Measurements from ENCODE around the gene CD99. TPM values are rescaled to one million over a fixed set of nuclear protein-coding genes. Genes with fewer than 3 reads are reported as not detected.

Gene CD99
- total and polyA plus RNA-seq, 2 of the 13 experiments (the other 11 are each of a cell fraction or from before 2014, with no cell fraction given), result 78.8 to 111 TPM

DNA sequence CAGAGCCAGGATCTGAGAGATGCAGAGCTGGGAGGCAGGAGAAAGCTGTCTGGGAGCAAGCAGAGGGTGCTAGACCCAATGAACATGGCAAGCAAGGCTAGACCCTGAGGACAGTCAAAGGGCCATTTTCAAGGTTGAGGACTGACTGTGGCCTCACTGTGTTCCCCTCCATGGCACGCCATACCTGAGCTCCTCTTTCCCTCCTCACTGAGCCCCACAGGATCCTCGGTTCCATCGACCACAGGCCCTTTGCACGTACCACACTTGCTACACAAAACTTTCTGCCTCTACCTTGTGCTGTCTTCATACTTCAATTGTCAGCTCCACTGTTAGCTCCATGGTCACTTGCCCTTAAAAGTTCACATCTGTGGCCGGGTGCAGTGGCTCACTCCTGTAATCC is 45.5 kb upstream of the CD99 start:
- no peak for TF ChIP-seq ZNF30 (CRISPR knock-in tag; IDR thresholded peaks at IDR 0.05)
- no peak for TF ChIP-seq SMARCC2 (IDR thresholded peaks at IDR 0.05)
- TF ChIP-seq, protein P1, sequence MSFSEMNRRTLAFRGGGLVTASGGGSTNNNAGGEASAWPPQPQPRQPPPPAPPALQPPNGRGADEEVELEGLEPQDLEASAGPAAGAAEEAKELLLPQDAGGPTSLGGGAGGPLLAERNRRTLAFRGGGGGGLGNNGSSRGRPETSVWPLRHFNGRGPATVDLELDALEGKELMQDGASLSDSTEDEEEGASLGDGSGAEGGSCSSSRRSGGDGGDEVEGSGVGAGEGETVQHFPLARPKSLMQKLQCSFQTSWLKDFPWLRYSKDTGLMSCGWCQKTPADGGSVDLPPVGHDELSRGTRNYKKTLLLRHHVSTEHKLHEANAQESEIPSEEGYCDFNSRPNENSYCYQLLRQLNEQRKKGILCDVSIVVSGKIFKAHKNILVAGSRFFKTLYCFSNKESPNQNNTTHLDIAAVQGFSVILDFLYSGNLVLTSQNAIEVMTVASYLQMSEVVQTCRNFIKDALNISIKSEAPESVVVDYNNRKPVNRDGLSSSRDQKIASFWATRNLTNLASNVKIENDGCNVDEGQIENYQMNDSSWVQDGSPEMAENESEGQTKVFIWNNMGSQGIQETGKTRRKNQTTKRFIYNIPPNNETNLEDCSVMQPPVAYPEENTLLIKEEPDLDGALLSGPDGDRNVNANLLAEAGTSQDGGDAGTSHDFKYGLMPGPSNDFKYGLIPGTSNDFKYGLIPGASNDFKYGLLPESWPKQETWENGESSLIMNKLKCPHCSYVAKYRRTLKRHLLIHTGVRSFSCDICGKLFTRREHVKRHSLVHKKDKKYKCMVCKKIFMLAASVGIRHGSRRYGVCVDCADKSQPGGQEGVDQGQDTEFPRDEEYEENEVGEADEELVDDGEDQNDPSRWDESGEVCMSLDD (CRISPR knock-in tag; IDR thresholded peaks at IDR 0.05; ENCODE audit: borderline replicate concordance), result no peak
- no peak for TF ChIP-seq ZNF652 (CRISPR knock-in tag; IDR thresholded peaks at IDR 0.05; ENCODE audit: borderline replicate concordance, low read depth)
- TF ChIP-seq, protein P2, sequence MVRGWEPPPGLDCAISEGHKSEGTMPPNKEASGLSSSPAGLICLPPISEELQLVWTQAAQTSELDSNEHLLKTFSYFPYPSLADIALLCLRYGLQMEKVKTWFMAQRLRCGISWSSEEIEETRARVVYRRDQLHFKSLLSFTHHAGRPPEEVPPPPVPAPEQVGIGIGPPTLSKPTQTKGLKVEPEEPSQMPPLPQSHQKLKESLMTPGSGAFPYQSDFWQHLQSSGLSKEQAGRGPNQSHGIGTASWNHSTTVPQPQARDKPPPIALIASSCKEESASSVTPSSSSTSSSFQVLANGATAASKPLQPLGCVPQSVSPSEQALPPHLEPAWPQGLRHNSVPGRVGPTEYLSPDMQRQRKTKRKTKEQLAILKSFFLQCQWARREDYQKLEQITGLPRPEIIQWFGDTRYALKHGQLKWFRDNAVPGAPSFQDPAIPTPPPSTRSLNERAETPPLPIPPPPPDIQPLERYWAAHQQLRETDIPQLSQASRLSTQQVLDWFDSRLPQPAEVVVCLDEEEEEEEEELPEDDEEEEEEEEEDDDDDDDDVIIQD (CRISPR knock-in tag; IDR thresholded peaks at IDR 0.05; ENCODE audit: low read depth), result no peak
- no peak for TF ChIP-seq ZNF33B (CRISPR knock-in tag; IDR thresholded peaks at IDR 0.05)
- TF ChIP-seq MZF1 (CRISPR knock-in tag; IDR thresholded peaks at IDR 0.05; ENCODE audit: borderline replicate concordance), result no peak
- TF ChIP-seq, protein P3, sequence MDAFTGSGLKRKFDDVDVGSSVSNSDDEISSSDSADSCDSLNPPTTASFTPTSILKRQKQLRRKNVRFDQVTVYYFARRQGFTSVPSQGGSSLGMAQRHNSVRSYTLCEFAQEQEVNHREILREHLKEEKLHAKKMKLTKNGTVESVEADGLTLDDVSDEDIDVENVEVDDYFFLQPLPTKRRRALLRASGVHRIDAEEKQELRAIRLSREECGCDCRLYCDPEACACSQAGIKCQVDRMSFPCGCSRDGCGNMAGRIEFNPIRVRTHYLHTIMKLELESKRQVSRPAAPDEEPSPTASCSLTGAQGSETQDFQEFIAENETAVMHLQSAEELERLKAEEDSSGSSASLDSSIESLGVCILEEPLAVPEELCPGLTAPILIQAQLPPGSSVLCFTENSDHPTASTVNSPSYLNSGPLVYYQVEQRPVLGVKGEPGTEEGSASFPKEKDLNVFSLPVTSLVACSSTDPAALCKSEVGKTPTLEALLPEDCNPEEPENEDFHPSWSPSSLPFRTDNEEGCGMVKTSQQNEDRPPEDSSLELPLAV (CRISPR knock-in tag; conservative IDR thresholded peaks at IDR 0.05; ENCODE audit: low read depth), result no peak
- no peak for TF ChIP-seq NCOA5 (CRISPR knock-in tag; IDR thresholded peaks at IDR 0.05)
- TF ChIP-seq, protein P4, sequence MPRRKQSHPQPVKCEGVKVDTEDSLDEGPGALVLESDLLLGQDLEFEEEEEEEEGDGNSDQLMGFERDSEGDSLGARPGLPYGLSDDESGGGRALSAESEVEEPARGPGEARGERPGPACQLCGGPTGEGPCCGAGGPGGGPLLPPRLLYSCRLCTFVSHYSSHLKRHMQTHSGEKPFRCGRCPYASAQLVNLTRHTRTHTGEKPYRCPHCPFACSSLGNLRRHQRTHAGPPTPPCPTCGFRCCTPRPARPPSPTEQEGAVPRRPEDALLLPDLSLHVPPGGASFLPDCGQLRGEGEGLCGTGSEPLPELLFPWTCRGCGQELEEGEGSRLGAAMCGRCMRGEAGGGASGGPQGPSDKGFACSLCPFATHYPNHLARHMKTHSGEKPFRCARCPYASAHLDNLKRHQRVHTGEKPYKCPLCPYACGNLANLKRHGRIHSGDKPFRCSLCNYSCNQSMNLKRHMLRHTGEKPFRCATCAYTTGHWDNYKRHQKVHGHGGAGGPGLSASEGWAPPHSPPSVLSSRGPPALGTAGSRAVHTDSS (CRISPR knock-in tag; conservative IDR thresholded peaks at IDR 0.05), result no peak
- TF ChIP-seq ZNF430 (CRISPR knock-in tag; IDR thresholded peaks at IDR 0.05), result no peak
- TF ChIP-seq ZNF776 (CRISPR knock-in tag; IDR thresholded peaks at IDR 0.05), result no peak
- no peak for TF ChIP-seq MIXL1 (CRISPR knock-in tag; IDR thresholded peaks at IDR 0.05)
- TF ChIP-seq, protein P5, sequence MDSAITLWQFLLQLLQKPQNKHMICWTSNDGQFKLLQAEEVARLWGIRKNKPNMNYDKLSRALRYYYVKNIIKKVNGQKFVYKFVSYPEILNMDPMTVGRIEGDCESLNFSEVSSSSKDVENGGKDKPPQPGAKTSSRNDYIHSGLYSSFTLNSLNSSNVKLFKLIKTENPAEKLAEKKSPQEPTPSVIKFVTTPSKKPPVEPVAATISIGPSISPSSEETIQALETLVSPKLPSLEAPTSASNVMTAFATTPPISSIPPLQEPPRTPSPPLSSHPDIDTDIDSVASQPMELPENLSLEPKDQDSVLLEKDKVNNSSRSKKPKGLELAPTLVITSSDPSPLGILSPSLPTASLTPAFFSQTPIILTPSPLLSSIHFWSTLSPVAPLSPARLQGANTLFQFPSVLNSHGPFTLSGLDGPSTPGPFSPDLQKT (CRISPR knock-in tag; IDR thresholded peaks at IDR 0.05; ENCODE audit: borderline replicate concordance), result no peak
- no peak overlapping the region for H2AFZ ChIP-seq (ENCODE audit: low read length)
- no peaks in the 10 kb centered on the region for H4K20me1 ChIP-seq (ENCODE audit: insufficient read depth, low read length)
- WGBS (ENCODE audit: low lambda C conversion rate), result 76% methylated on average over 5 of the region's 5 CpGs
- no peak overlapping the region for H3K9ac ChIP-seq (ENCODE audit: insufficient read depth, low read depth, low read length)
- no peaks in the 10 kb centered on the region for H3K4me1 ChIP-seq (ENCODE audit: insufficient read depth, low read length)
- H3K4me2 ChIP-seq (ENCODE audit: low read depth, low read length), result no peak overlapping the region
- no peak overlapping the region for H3K4me3 ChIP-seq (replicated peaks in 1 of 3; ENCODE audit: insufficient read depth in 1 of 3, low read depth in 2 of 3, low read length in 3 of 3)
- ChIA-PET POLR2A (no interaction called here), CTCF (ENCODE audit: low intra/inter-chr PET ratio, low total read pairs) (no interaction called here)
- no peaks in the 10 kb centered on the region for H3K79me2 ChIP-seq (ENCODE audit: insufficient read depth, low read length)
- in situ Hi-C loops (cut with HindIII; ENCODE audit: extremely low pct_ligation_motif_present, low pct_unique_long_range_greater_than_20kb) (no loop called here), intact Hi-C loops (cut with micrococcal nuclease; ENCODE audit: unreplicated experiment) (no loop called here)
- FAIRE-seq (no peak), DNase-seq (ENCODE audit: low spot score) (no peak), ATAC-seq (no peak)
- H3K9me3 ChIP-seq (ENCODE audit: low read length), result no peaks in the 10 kb centered on the region
- no peak overlapping the region for H3K27ac ChIP-seq (ENCODE audit: extremely low read length, insufficient read depth, low read length)
- BruUV-seq (replicated peaks), result no TSS peak
- H3K27me3 ChIP-seq (ENCODE audit: control insufficient read depth in 1 of 2, insufficient read depth in 2 of 2, low read length in 2 of 2), result no peaks in the 10 kb centered on the region; a peak in 1 of 5 replicates
- peaks cover 1 to 4% of the 10 kb centered on the region in 2 experiments; a peak in 1 of 5 replicates for H3K36me3 ChIP-seq (replicated peaks in 1 of 2; ENCODE audit: control insufficient read depth in 1 of 2, insufficient read depth in 2 of 2, low read length in 2 of 2)

Measured in HepG2 (cell line).